Ishikawa (cell line): Measurements from ENCODE around the gene SERPINB5.
A peak's percentile ranks its signal among the peaks of the same experiment; 100 is the strongest.

ENCODE experiments used
- CEBPB ChIP-seq: IDR thresholded peaks from 2 replicates; pipeline ENCODE4 v1.6.1; 2012
- CREB1 ChIP-seq: IDR thresholded peaks from 2 replicates; pipeline ENCODE4 v1.6.1; 2012; ENCODE audit warnings: low read depth
- EGR1 ChIP-seq: IDR thresholded peaks from 2 replicates; pipeline ENCODE4 v1.6.1; 2012
- EP300 ChIP-seq: IDR thresholded peaks from 2 replicates; pipeline ENCODE4 v1.6.1; 2012; ENCODE audit warnings: borderline replicate concordance
- FOXM1 ChIP-seq: IDR thresholded peaks from 2 replicates; pipeline ENCODE4 v1.6.1; 2012; ENCODE audit warnings: low read depth, borderline replicate concordance
- MAX ChIP-seq: IDR thresholded peaks from 2 replicates; pipeline ENCODE4 v1.6.1; 2012
- NFIC ChIP-seq: IDR thresholded peaks from 2 replicates; pipeline ENCODE4 v1.6.1; 2012
- RAD21 ChIP-seq: IDR thresholded peaks from 2 replicates; pipeline ENCODE4 v1.6.1; 2012; ENCODE audit warnings: low read depth
- REST ChIP-seq: IDR thresholded peaks from 2 replicates; pipeline ENCODE4 v1.6.1; 2012; ENCODE audit warnings: low read depth, mild to moderate bottlenecking
- TAF1 ChIP-seq: IDR thresholded peaks from 2 replicates; pipeline ENCODE4 v1.6.1; 2012; ENCODE audit warnings: low read depth, mild to moderate bottlenecking
- TCF12 ChIP-seq: IDR thresholded peaks from 2 replicates; pipeline ENCODE4 v1.6.1; 2012; ENCODE audit warnings: low read depth
- TEAD4 ChIP-seq: IDR thresholded peaks from 2 replicates; pipeline ENCODE4 v1.6.1; 2012
- USF1 ChIP-seq: IDR thresholded peaks from 2 replicates; pipeline ENCODE4 v1.6.1; 2012
- YY1 ChIP-seq: IDR thresholded peaks from 2 replicates; pipeline ENCODE4 v1.6.1; 2012; ENCODE audit warnings: low read depth
- ZBTB7A ChIP-seq: IDR thresholded peaks from 2 replicates; pipeline ENCODE4 v1.6.1; 2012; ENCODE audit warnings: low read depth

SERPINB5 gene

GRCh38 chr18:63476668-63477067 lies at the start of gene SERPINB5:
Gene SERPINB5, plus strand, starts transcription at chr18:63476958. Its CDS starts 7,471 bp downstream, at chr18:63484429.
- TF ChIP-seq TAF1 (no peak), USF1 (no peak), EGR1 (no peak), EP300 (no peak), REST (no peak)

- TF ChIP-seq EP300: peak; percentile 60; the same call in 1 of the 2 replicates
- no peak for TF ChIP-seq NFIC
- no peak for TF ChIP-seq CEBPB
- peak; percentile 52 for TF ChIP-seq TEAD4
- TF ChIP-seq CREB1: no peak
- TF ChIP-seq TAF1: no peak
- TF ChIP-seq YY1: no peak
- no peak for TF ChIP-seq RAD21
- TF ChIP-seq MAX: peak; percentile 59
- TF ChIP-seq USF1: peak; percentile 61
- TF ChIP-seq FOXM1: no peak; the same call in 1 of the 2 replicates
- peak; percentile 54 for TF ChIP-seq TCF12
- TF ChIP-seq ZBTB7A: no peak
Measured at GRCh38 chr18:63427558-63427957, 49.2 kb upstream of the SERPINB5 start.

GRCh38 chr18:63430526-63430925 lies 46.2 kb upstream of the SERPINB5 start:
- no peak for TF ChIP-seq EP300
- no peak for TF ChIP-seq TCF12
- no peak for TF ChIP-seq CEBPB

- no peak for TF ChIP-seq RAD21
- no peak for TF ChIP-seq USF1
- TF ChIP-seq CEBPB: no peak
- no peak for TF ChIP-seq MAX
- no peak for TF ChIP-seq EP300
- TF ChIP-seq CREB1: no peak
- no peak for TF ChIP-seq REST
- TF ChIP-seq ZBTB7A: no peak
- no peak for TF ChIP-seq TCF12
- TF ChIP-seq EGR1: no peak
- no peak for TF ChIP-seq YY1
- no peak for TF ChIP-seq FOXM1
- no peak for TF ChIP-seq NFIC
- no peak for TF ChIP-seq TAF1
- no peak for TF ChIP-seq TEAD4
Measured at GRCh38 chr18:63431180-63431579, 45.6 kb upstream of the SERPINB5 start.

- TF ChIP-seq CEBPB (no peak), TAF1 (no peak), TEAD4 (no peak)
Measured at GRCh38 chr18:63433334-63433866, 43.4 kb upstream of the SERPINB5 start.

- TF ChIP-seq FOXM1 (no peak), RAD21 (no peak), TAF1 (no peak), TEAD4 (no peak), CEBPB (no peak), TCF12 (no peak), YY1 (no peak), USF1 (no peak), MAX (no peak), REST (no peak), NFIC (no peak), EP300 (no peak), ZBTB7A (no peak), CREB1 (no peak), EGR1 (no peak)
Measured at GRCh38 chr18:63438181-63438580, 38.6 kb upstream of the SERPINB5 start.
